ENCODE results near the gene CD44.

DNA sequence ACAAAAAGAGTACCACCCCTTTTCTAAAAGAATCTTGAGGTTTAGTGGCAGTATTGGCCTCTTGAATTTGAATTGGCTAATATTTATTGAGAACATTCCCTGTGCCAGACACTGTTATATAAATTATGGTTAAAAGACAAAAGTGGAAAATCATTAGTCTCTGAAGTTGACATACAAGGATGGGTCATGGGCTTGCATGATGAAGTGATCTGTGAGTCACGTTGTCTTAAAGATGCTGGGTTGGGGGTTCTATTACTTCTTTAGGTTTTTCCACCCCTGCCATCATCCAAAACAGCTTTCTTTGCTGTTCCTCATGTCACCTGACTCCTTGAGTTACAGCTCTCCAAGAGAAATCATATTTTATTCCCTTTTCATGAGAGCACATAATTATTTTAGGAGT is 85.0 kb downstream of the CD44 start:
- TF ChIP-seq POLR2A (IDR thresholded peaks at IDR 0.05; ENCODE audit: low read depth) (no peak), POLR2AphosphoS5 (IDR thresholded peaks at IDR 0.05) (no peak), CTCF (IDR thresholded peaks at IDR 0.05) (no peak)
